Measurements from ENCODE around the gene CACNA1S.

GRCh38 chr1:201104141-201104540, 8.1 kb downstream of the CACNA1S start:
- TF ChIP-seq CTCF (IDR thresholded peaks at IDR 0.05; ENCODE audit: low read depth, low read length) (no peak), POLR2A (IDR thresholded peaks at IDR 0.05; ENCODE audit: extremely low read depth, insufficient read length) (no peak), MYC (IDR thresholded peaks at IDR 0.05; ENCODE audit: low read depth, low read length) (no peak)

All from NB4 (cell line).